NCI-H1105 treated with DMSO at 0.1 percent for 48 hours (cell line): ENCODE results near the gene BICC1.

Source experiments
- DNase-seq: peaks from one replicate; lab custom pipeline; 2025; lab: John Stamatoyannopoulos, UW

BICC1 gene

DNA sequence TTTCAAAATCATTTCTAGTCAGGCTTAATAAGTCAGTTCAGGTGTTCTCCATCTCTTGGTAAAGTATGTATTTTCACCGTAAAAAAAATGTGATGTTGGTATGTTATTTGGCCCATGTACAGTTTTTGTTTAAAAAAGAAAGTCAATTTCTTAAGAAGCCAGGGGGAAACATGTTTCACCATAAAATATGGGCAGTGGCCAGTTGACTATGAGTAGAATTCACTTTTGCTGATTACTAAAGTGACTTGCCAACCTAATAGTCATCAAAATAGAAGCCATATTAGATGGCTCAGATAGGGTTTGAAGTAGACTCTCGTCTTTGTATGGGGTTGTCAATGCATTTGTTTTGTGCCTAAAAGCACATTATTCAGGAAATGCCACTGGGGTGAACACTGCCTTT lies 266.3 kb downstream of the BICC1 start:
- DNase-seq, result no peak

GRCh38 chr10:58779594-58779993 lies 266.9 kb downstream of the BICC1 start:
- no peak for DNase-seq

DNA sequence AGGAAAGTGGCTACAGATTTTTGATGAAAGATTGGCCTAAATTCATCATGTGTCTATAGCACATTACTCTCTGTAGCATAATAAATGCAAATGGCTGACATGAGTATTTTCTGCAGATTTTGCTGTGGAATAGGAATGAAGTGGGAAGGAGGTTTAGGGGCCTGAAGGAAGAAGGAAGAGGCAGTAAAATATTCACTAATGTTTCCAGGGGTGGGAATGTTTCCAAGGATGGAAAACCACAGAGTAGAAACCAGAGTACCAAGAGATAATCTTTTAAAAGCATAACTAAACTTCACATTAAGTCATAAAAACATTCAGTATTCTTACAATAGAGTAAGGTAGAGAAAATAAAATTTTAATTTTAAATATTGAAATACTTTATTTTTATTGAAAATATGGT lies 267.8 kb downstream of the BICC1 start:
- DNase-seq, result no peak

GRCh38 chr10:58781873-58782488 lies 269.3 kb downstream of the BICC1 start:
- peak; percentile 36 for DNase-seq

DNA sequence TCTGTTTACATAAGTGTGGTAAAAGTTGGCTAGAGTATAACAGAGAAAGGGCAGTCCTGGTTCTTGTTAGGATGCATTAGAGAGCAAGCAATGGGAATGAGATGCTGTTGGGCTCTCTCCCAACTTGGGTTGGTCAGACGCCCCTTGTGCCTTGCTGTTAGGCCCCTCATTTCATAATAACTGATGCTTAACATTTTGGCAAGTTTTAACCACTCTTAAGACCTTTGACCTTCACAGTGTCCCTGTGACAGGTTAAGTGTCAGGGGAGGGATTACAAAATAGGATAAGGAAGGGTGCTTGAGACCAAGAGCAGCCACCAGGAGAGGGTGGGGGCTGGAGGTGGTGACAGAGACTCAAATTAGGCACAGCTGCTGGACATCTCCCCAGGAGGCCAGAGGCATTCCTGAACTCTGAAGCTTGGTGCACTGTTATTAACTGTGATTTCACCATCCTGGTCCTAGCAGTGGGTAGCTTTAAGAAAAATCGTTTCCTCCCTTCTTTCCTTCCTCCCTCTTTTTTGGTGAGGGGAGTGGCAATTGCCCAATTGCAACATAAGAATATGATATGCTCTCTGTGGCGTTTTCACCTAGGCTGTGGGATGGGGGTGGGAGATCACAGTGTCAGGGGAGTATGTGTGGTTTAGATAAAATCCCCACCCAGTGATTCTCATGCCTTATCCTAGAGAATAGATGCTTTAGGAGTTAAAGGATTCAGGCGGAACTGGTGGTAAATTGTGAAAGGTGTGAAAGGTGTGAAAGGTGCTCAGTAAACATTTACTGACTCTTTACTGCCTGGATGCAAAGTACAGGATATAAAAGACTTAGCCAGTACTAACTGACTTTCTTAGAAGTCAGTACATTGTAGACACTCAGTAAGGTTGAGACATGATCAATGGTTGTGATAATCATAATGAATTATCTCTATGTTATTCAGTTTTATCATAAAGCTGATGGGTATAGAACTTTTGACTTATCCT lies 270.5 kb downstream of the BICC1 start:
- no peak for DNase-seq

DNA sequence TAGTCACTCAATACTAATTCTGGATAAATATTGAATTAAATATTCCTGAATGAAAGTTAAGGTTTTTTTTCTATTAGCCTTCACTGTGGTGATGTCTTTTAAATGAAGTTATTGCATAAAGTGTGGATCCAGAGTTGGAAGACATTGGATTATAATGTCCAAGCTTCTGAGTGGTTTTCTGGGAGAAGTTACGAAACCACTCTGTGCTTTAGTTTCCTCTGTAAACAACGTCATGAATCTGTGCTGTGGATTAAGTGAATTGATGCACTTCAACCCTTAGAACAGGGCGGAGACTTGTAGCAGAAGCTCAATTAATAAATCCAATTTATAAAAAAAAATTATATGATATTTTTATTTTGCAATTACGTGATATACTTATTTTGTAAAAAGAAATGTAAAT lies 271.7 kb downstream of the BICC1 start:
- DNase-seq, result no peak

DNA sequence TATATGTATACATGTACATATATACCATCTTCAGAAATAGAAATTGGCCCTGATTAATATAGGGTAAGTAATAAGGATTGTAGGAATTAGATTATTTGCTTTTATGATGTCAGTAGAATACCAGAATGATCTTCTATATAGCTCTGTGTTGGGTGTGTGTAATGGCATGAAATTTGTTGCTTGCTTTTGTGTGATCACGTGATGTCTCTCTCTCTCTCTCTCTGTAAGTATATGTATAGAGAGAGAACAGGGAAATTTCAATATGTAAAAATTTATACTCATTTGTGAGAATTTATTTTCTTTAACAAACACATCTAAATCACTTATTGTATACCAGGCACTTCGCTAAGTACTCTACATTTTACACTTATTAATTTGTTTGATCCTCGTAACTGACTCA lies 272.7 kb downstream of the BICC1 start:
- no peak for DNase-seq

DNA sequence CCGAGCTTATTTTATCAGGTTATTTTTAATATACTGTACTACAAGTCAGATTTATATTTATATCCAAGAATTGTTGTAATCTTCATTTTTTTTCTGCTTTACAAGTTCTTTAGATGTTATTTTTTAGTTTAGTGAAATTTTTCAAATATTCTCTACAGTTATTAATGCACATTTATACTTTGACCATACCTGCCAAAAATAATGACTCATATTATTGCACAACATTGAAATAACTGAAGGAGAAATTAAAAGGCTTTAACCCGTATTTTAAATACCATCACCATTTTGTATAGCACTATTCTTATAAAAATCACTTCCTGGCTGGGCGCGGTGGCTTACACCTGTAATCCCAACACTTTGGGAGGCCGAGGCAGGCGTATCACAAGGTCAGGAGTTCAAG lies 278.5 kb downstream of the BICC1 start:
- DNase-seq, result no peak

GRCh38 chr10:58795560-58795959 lies 282.9 kb downstream of the BICC1 start:
- no peak for DNase-seq

- no peak for DNase-seq
These were observed 283.6 kb downstream of the BICC1 start for GRCh38 chr10:58796242-58796641.

GRCh38 chr10:58796824-58797223 lies 284.2 kb downstream of the BICC1 start:
- no peak for DNase-seq

- no peak for DNase-seq
These were observed 284.7 kb downstream of the BICC1 start for GRCh38 chr10:58797356-58797755.

DNA sequence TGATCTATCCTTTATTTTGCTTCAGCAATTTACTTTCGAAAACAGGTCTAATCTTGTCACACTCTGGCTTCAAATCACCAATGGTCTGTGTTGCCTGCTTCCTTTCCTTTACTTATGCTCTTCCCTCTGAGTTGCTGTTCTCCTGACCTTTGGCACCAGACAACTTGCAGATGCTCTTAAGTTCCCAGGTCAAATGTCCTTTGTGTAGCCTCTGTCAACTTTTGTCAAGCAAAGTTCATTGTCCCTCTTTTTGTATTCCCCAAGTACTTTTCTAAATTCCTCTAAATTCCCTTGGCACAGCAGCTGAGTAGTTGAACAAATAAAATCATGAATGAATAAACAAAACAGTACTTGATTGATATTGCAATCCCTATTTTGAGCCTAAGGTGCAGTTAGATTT lies 289.4 kb downstream of the BICC1 start:
- no peak for DNase-seq

GRCh38 chr10:58806323-58806722 lies 293.7 kb downstream of the BICC1 start:
- DNase-seq, result no peak

- no peak for DNase-seq
These were observed 294.4 kb downstream of the BICC1 start for GRCh38 chr10:58806970-58807628.

- DNase-seq, result no peak
These were observed 295.0 kb downstream of the BICC1 start for GRCh38 chr10:58807629-58808022.

- no peak for DNase-seq
These were observed 298.1 kb downstream of the BICC1 start for GRCh38 chr10:58810751-58811150.

- no peak for DNase-seq
These were observed 300.9 kb downstream of the BICC1 start for GRCh38 chr10:58813573-58813972.

DNA sequence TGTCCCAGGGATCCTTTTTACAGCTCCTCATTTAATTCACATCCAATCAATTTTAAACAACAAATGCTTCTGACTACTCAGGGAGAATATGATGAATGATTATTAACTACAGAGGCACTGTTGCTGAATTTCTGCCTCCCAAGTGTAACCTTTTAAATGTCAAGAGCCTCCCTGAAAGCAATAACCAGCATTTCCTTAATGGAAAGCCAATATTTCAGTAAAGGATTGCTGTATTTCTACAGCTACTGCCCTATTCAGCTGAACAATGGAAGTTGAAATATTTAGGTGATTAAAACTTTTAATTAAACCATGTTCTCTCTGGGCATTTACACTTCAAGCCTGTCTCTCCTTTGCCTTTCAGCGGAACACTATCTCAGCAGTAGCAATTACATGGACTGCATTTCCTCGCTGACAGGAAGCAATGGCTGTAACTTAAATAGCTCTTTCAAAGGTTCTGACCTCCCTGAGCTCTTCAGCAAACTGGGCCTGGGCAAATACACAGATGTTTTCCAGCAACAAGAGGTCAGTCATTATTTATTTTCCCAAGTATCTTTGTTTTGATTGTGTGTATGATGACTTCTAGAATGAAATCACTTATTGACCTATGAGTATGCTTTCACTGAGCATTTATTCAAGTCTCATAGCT lies 304.7 kb downstream of the BICC1 start:
- no peak for DNase-seq

DNA sequence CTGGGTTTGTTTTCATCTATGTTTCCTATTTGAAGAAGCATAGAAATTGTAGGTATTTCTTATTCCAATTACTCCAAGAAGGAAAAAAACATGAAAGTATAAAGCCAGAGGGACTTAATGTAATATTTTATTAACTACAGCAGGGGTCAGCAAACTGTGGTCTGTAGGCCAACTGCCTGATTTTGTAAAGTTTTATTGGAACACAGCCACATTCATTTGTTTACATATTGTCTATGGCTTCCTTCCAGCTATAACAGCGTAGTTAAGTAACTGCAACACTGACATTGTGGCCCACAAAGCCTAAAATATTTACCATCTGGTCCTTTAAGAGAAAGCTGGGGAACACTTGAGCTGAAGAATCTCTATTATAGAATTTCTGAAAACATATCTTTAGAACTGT lies 306.2 kb downstream of the BICC1 start:
- DNase-seq, result peak; percentile 46

- DNase-seq, result no peak
These were observed 307.7 kb downstream of the BICC1 start for GRCh38 chr10:58820386-58820785.
